Neuronal stem cell (in vitro differentiated cells): Measurements from ENCODE around the gene MISP.

Experiments used
- DNase-seq: peaks from one replicate; pipeline ENCODE4 v3.0.0-alpha.2; 2013; ENCODE audit warnings: low spot score
- H2AFZ ChIP-seq: one replicate; pipeline ENCODE4 v1.6.1; 2013; ENCODE audit warnings: mild to moderate bottlenecking, low read length, inconsistent platforms
- H2AK5ac ChIP-seq: 2 replicates; pipeline ENCODE4 v1.6.1; 2013; ENCODE audit warnings: low read depth, mild to moderate bottlenecking, inconsistent platforms, low read length, moderate library complexity, mixed read lengths
- H2BK120ac ChIP-seq: 2 replicates; pipeline ENCODE4 v1.6.1; 2013; ENCODE audit warnings: low read depth, mild to moderate bottlenecking, inconsistent platforms, low read length, moderate library complexity, mixed read lengths
- H2BK12ac ChIP-seq: one replicate; pipeline ENCODE4 v1.6.1; 2013; ENCODE audit warnings: low read length, inconsistent platforms
- H2BK15ac ChIP-seq: 2 replicates; pipeline ENCODE4 v1.6.1; 2013; ENCODE audit warnings: mild to moderate bottlenecking, low read length, inconsistent platforms, mixed read lengths
- H2BK5ac ChIP-seq: one replicate; pipeline ENCODE4 v1.6.1; 2013; ENCODE audit warnings: inconsistent platforms, mild to moderate bottlenecking, low read length, moderate library complexity
- H3K14ac ChIP-seq: one replicate; pipeline ENCODE4 v1.6.1; 2013; ENCODE audit warnings: low read length, inconsistent platforms
- H3K18ac ChIP-seq: 2 replicates; pipeline ENCODE4 v1.6.1; 2013; ENCODE audit warnings: low read length, inconsistent platforms
- H3K23ac ChIP-seq: 2 replicates; pipeline ENCODE4 v1.6.1; 2013; ENCODE audit warnings: low read depth, mild to moderate bottlenecking, mixed read lengths, low read length, inconsistent platforms; ENCODE audit not compliant: poor library complexity
- H3K27ac ChIP-seq: replicated peaks from 3 replicates; pipeline ENCODE4 v1.5.1; 2013; ENCODE audit warnings: low read length, inconsistent platforms
- H3K27me3 ChIP-seq, 3 experiments: 2 replicates each; pipeline ENCODE4 v1.6.1; 2013; ENCODE audit warnings: low read length in 3 of 3, mild to moderate bottlenecking in 2 of 3, inconsistent platforms in 1 of 3, low read depth in 1 of 3, mixed read lengths in 1 of 3, moderate library complexity in 1 of 3; ENCODE audit not compliant: control insufficient read depth in 3 of 3, insufficient read depth in 3 of 3
- H3K36me3 ChIP-seq, 2 donors: replicated peaks in 1 of 2; 2 replicates each; pipeline ENCODE4 v1.6.1; 2013; ENCODE audit warnings: low read length in 2 of 2; ENCODE audit not compliant: control insufficient read depth in 2 of 2, insufficient read depth in 2 of 2
- H3K4ac ChIP-seq: 2 replicates; pipeline ENCODE4 v1.6.1; 2013; ENCODE audit warnings: inconsistent platforms, mild to moderate bottlenecking, low read length, moderate library complexity
- H3K4me1 ChIP-seq, 2 donors: 1 replicate in 1 of 2; 2 replicates in 1 of 2; pipeline ENCODE4 v1.6.1; 2013; ENCODE audit warnings: low read length in 2 of 2, low read depth in 1 of 2; ENCODE audit not compliant: control insufficient read depth in 2 of 2, insufficient read depth in 1 of 2
- H3K4me2 ChIP-seq: one replicate; pipeline ENCODE4 v1.6.1; 2013; ENCODE audit warnings: mild to moderate bottlenecking, low read length, inconsistent platforms; ENCODE audit not compliant: insufficient read depth, poor library complexity, severe bottlenecking
- H3K4me3 ChIP-seq, 2 donors: 2 replicates each; pipeline ENCODE4 v1.5.1; 2013; ENCODE audit warnings: low read length in 2 of 2, mild to moderate bottlenecking in 2 of 2, inconsistent platforms in 1 of 2, moderate library complexity in 1 of 2
- H3K79me1 ChIP-seq: one replicate; pipeline ENCODE4 v1.6.1; 2013; ENCODE audit warnings: low read depth, mild to moderate bottlenecking, inconsistent platforms, low read length, moderate library complexity
- H3K9ac ChIP-seq: one replicate; pipeline ENCODE4 v1.6.1; 2013; ENCODE audit warnings: mild to moderate bottlenecking, low read depth, low read length, inconsistent platforms; ENCODE audit not compliant: poor library complexity
- H3K9me3 ChIP-seq, 2 donors: replicated peaks in 1 of 2; 2 replicates each; pipeline versions ENCODE3 to v1.6.1; 2013; ENCODE audit warnings: low read length in 2 of 2, mild to moderate bottlenecking in 2 of 2, inconsistent platforms in 1 of 2, low read depth in 1 of 2, mixed read lengths in 1 of 2, moderate library complexity in 1 of 2; ENCODE audit not compliant: control insufficient read depth in 2 of 2, insufficient read depth in 1 of 2
- H4K8ac ChIP-seq: one replicate; pipeline ENCODE4 v1.6.1; 2013; ENCODE audit warnings: low read depth, mild to moderate bottlenecking, inconsistent platforms, low read length, moderate library complexity
- H4K91ac ChIP-seq: one replicate; pipeline ENCODE4 v1.6.1; 2013; ENCODE audit warnings: low read length, low read depth, mild to moderate bottlenecking, inconsistent platforms; ENCODE audit not compliant: poor library complexity
- WGBS, 2 donors: extraction: QIAGEN DNeasy Blood & Tissue Kit; methylation state at CpG; one replicate each; pipeline ENCODE4 v1.1.7; 2013; ENCODE audit warnings: missing lambda C conversion rate in 2 of 2, mixed read lengths in 1 of 2; ENCODE audit not compliant: insufficient read length in 2 of 2, insufficient replicate concordance in 1 of 2; ENCODE audit errors: extremely low coverage in 2 of 2; 5-methylcytosine and 5-hydroxymethylcytosine counted together

The MISP gene

GRCh38 chr19:806815-807421, 56.0 kb downstream of the MISP start:
- H3K9me3 ChIP-seq, result no peaks in the 10 kb centered on the region
- no peak overlapping the region for H4K91ac ChIP-seq
- peak overlapping the region; percentile 91 for H3K23ac ChIP-seq
- H3K4me1 ChIP-seq, result peaks cover 3 to 7% of the 10 kb centered on the region in 2 donors
- no peak overlapping the region for H2AK5ac ChIP-seq
- peaks cover 82 to 100% of the 10 kb centered on the region in 2 donors for H3K36me3 ChIP-seq
- H3K27me3 ChIP-seq, result no peaks in the 10 kb centered on the region
- no peak overlapping the region for H3K4me2 ChIP-seq
- H3K27ac ChIP-seq, result no peak overlapping the region
- H2AFZ ChIP-seq, result no peak overlapping the region
- H2BK15ac ChIP-seq, result no peak overlapping the region
- WGBS, 2 donors, result no CpG with 5 or more reads among the region's 34 CpGs
- H3K4me3 ChIP-seq, result peak overlapping the region in 1 of 2 donors; percentile 29
- no peak overlapping the region for H2BK5ac ChIP-seq
- no peak overlapping the region for H3K4ac ChIP-seq
- peaks cover 41% of the 10 kb centered on the region for H3K79me1 ChIP-seq
- no peak overlapping the region for H3K18ac ChIP-seq
- no peak overlapping the region for H3K14ac ChIP-seq
- H3K9ac ChIP-seq, result peak overlapping the region; percentile 84
- H4K8ac ChIP-seq, result no peak overlapping the region
- H2BK12ac ChIP-seq, result no peak overlapping the region
- no peak overlapping the region for H2BK120ac ChIP-seq
- no peak for DNase-seq

GRCh38 chr19:807627-808422, 56.9 kb downstream of the MISP start:
- WGBS, 2 donors, result 100% methylated on average over 1 of the region's 44 CpGs
- H3K9ac ChIP-seq, result no peak overlapping the region
- H3K79me1 ChIP-seq, result peaks cover 42% of the 10 kb centered on the region
- H2BK15ac ChIP-seq, result no peak overlapping the region
- H3K4me3 ChIP-seq, result no peak overlapping the region
- H3K9me3 ChIP-seq, result peaks cover 0 to under 1% of the 10 kb centered on the region in 2 donors
- no peak overlapping the region for H2BK5ac ChIP-seq
- H4K91ac ChIP-seq, result no peak overlapping the region
- H2AFZ ChIP-seq, result no peak overlapping the region
- no peak overlapping the region for H3K4ac ChIP-seq
- H2BK120ac ChIP-seq, result no peak overlapping the region
- no peaks in the 10 kb centered on the region for H3K4me1 ChIP-seq
- H3K18ac ChIP-seq, result no peak overlapping the region
- no peak overlapping the region for H3K27ac ChIP-seq
- H2BK12ac ChIP-seq, result no peak overlapping the region
- H3K27me3 ChIP-seq, result no peaks in the 10 kb centered on the region
- H4K8ac ChIP-seq, result no peak overlapping the region
- DNase-seq, result no peak
- H3K14ac ChIP-seq, result no peak overlapping the region
- H3K36me3 ChIP-seq, result peaks cover 86 to 94% of the 10 kb centered on the region in 2 donors
- no peak overlapping the region for H3K23ac ChIP-seq
- no peak overlapping the region for H3K4me2 ChIP-seq
- no peak overlapping the region for H2AK5ac ChIP-seq

- Histone ChIP-seq H3K36me3 (peaks cover 84 to 88% of the 10 kb centered on the region in 2 donors), H3K4ac (no peak overlapping the region), H3K9me3 (peaks cover 0 to 1% of the 10 kb centered on the region in 2 donors), H2BK15ac (no peak overlapping the region), H3K27ac (no peak overlapping the region), H3K4me1 (no peaks in the 10 kb centered on the region), H2BK12ac (no peak overlapping the region), H3K14ac (no peak overlapping the region), H3K79me1 (peaks cover 45% of the 10 kb centered on the region), H3K27me3 (no peaks in the 10 kb centered on the region), H2BK120ac (no peak overlapping the region), H3K4me2 (no peak overlapping the region), H2AFZ (no peak overlapping the region), H4K8ac (no peak overlapping the region), H3K9ac (no peak overlapping the region), H3K4me3 (no peak overlapping the region), H2AK5ac (no peak overlapping the region), H3K18ac (no peak overlapping the region), H4K91ac (no peak overlapping the region), H3K23ac (no peak overlapping the region), H2BK5ac (no peak overlapping the region)
- WGBS, 2 donors, result no CpG with 5 or more reads among the region's 26 CpGs
- no peak for DNase-seq
Observed at GRCh38 chr19:808423-808775, 57.5 kb downstream of the MISP start.

GRCh38 chr19:810077-810855, 59.4 kb downstream of the MISP start:
- Histone ChIP-seq H3K4me2 (no peak overlapping the region), H4K8ac (no peak overlapping the region), H4K91ac (no peak overlapping the region), H2BK5ac (peak overlapping the region; percentile 66), H3K79me1 (peaks cover 41% of the 10 kb centered on the region), H2BK15ac (no peak overlapping the region), H3K27ac (no peak overlapping the region), H2AK5ac (no peak overlapping the region), H2AFZ (no peak overlapping the region), H2BK12ac (no peak overlapping the region), H3K14ac (peak overlapping the region; percentile 38), H3K4ac (no peak overlapping the region), H3K23ac (peak overlapping the region; percentile 12), H3K27me3 (no peaks in the 10 kb centered on the region), H3K18ac (no peak overlapping the region), H3K4me3 (no peak overlapping the region), H2BK120ac (no peak overlapping the region), H3K9me3 (peaks cover 0 to 3% of the 10 kb centered on the region in 2 donors), H3K36me3 (peaks cover 75 to 85% of the 10 kb centered on the region in 2 donors), H3K4me1 (no peaks in the 10 kb centered on the region), H3K9ac (no peak overlapping the region)
- WGBS, 2 donors, result no CpG with 5 or more reads among the region's 30 CpGs
- no peak for DNase-seq
